H1 (cell line): ENCODE measurements around the gene TMTC4.

Experiments
- BCL11A ChIP-seq, 2 experiments: IDR thresholded peaks; one replicate each; pipeline ENCODE4 v1.6.1; 2011; ENCODE audit warnings: low read depth in 2 of 2, low read length in 2 of 2, mild to moderate bottlenecking in 2 of 2
- CBX5 ChIP-seq: fragments of 300-800, 300-1000 bp; sonication (generic); IDR thresholded peaks from 2 replicates; pipeline ENCODE4 v1.7.1; 2016; ENCODE audit warnings: antibody characterized with exemption, low read length, low read depth
- EP300 ChIP-seq, 2 experiments: IDR thresholded peaks; 1 replicate in 1 of 2; 2 replicates in 1 of 2; pipeline ENCODE4 v1.6.1; 2011 to 2012; ENCODE audit warnings: low read depth in 2 of 2, low read length in 2 of 2, mild to moderate bottlenecking in 2 of 2, borderline replicate concordance in 1 of 2, inconsistent platforms in 1 of 2, moderate library complexity in 1 of 2
- POLR2A ChIP-seq, 2 experiments: IDR thresholded peaks; 1 replicate in 1 of 2; 2 replicates in 1 of 2; pipeline ENCODE4 v1.6.1; 2011; ENCODE audit warnings: low read depth in 2 of 2, low read length in 2 of 2, mild to moderate bottlenecking in 2 of 2; ENCODE audit errors: control extremely low read depth in 1 of 2
- POLR2AphosphoS5 ChIP-seq: IDR thresholded peaks from 2 replicates; pipeline ENCODE4 v1.6.1; 2011; ENCODE audit warnings: low read depth, low read length
- RFX5 ChIP-seq: IDR thresholded peaks from 2 replicates; pipeline ENCODE4 v1.6.1; 2011; ENCODE audit warnings: low read depth, low read length, improper control_type of control experiment, borderline replicate concordance
- SIN3A ChIP-seq, 2 experiments: IDR thresholded peaks in 1 of 2; conservative IDR thresholded peaks in 1 of 2; 2 replicates each; pipeline ENCODE4 v1.6.1; 2011 to 2012; ENCODE audit warnings: low read length in 2 of 2, improper control_type of control experiment in 1 of 2, low read depth in 1 of 2, mild to moderate bottlenecking in 1 of 2
- SP1 ChIP-seq: IDR thresholded peaks from 2 replicates; pipeline ENCODE4 v1.6.1; 2011; ENCODE audit warnings: low read depth, low read length
- TAF1 ChIP-seq: IDR thresholded peaks from 2 replicates; pipeline ENCODE4 v1.6.1; 2011; ENCODE audit warnings: mild to moderate bottlenecking, low read depth, low read length
- TCF12 ChIP-seq: IDR thresholded peaks from 2 replicates; pipeline ENCODE4 v1.6.1; 2011; ENCODE audit warnings: low read depth, mild to moderate bottlenecking, low read length
- TEAD4 ChIP-seq: IDR thresholded peaks from 2 replicates; pipeline ENCODE4 v1.6.1; 2012; ENCODE audit warnings: low read depth, low read length, inconsistent platforms, mixed read lengths
- TF ChIP-seq, protein P1 (sequence below), 3 experiments: IDR thresholded peaks; 1 replicate in 2 of 3; 2 replicates in 1 of 3; pipeline versions ENCODE4 v1.5.1 to v1.6.1; 2011; ENCODE audit warnings: low read length in 3 of 3, mild to moderate bottlenecking in 3 of 3, inconsistent platforms in 2 of 3, low read depth in 1 of 3, moderate library complexity in 1 of 3; ENCODE audit not compliant: insufficient read depth in 1 of 3; ENCODE audit errors: control extremely low read depth in 1 of 3
- TF ChIP-seq, protein P2 (sequence below): IDR thresholded peaks from 2 replicates; pipeline ENCODE4 v1.6.1; 2011; ENCODE audit warnings: low read length, improper control_type of control experiment

DNA sequence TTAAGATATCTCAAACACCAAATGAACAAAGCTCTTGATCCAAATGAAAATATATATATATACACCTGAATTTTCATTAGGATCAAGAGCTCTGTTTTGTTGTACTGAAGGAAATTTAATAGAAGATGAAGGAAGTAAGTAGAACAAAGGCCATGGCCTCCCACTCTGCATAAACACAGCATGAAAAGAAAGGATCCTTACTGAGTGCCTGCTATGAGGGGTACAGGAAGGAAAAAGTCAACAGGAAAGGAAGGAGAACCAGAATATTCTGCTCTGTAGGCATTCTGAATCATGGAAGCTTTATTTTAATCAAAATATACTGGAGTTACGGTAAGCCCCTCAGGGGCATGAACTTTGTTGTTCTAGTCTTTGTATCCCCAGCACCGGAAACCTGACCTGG is 22.1 kb downstream of the TMTC4 start:
- TF ChIP-seq POLR2A (IDR thresholded peaks at IDR 0.05; ENCODE audit: control extremely low read depth in 1 of 2, low read depth in 2 of 2, low read length in 2 of 2) (no peak), CBX5 (no peak), BCL11A (IDR thresholded peaks at IDR 0.05; ENCODE audit: low read depth in 2 of 2, low read length in 2 of 2) (no peak), RFX5 (no peak), TAF1 (no peak), EP300 (IDR thresholded peaks at IDR 0.05; ENCODE audit: borderline replicate concordance in 1 of 2, low read depth in 2 of 2, low read length in 2 of 2) (no peak), POLR2AphosphoS5 (no peak), TEAD4 (no peak), SIN3A (conservative IDR thresholded peaks at IDR 0.05 in 1 of 2, IDR thresholded peaks at IDR 0.05 in 1 of 2; ENCODE audit: low read depth in 1 of 2, low read length in 2 of 2) (no peak), SP1 (no peak), TCF12 (no peak)
- TF ChIP-seq, protein P1, sequence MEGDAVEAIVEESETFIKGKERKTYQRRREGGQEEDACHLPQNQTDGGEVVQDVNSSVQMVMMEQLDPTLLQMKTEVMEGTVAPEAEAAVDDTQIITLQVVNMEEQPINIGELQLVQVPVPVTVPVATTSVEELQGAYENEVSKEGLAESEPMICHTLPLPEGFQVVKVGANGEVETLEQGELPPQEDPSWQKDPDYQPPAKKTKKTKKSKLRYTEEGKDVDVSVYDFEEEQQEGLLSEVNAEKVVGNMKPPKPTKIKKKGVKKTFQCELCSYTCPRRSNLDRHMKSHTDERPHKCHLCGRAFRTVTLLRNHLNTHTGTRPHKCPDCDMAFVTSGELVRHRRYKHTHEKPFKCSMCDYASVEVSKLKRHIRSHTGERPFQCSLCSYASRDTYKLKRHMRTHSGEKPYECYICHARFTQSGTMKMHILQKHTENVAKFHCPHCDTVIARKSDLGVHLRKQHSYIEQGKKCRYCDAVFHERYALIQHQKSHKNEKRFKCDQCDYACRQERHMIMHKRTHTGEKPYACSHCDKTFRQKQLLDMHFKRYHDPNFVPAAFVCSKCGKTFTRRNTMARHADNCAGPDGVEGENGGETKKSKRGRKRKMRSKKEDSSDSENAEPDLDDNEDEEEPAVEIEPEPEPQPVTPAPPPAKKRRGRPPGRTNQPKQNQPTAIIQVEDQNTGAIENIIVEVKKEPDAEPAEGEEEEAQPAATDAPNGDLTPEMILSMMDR (IDR thresholded peaks at IDR 0.05; ENCODE audit: control extremely low read depth in 1 of 3, insufficient read depth in 1 of 3, low read depth in 1 of 3, low read length in 3 of 3) = no peak
- TF ChIP-seq, protein P2, sequence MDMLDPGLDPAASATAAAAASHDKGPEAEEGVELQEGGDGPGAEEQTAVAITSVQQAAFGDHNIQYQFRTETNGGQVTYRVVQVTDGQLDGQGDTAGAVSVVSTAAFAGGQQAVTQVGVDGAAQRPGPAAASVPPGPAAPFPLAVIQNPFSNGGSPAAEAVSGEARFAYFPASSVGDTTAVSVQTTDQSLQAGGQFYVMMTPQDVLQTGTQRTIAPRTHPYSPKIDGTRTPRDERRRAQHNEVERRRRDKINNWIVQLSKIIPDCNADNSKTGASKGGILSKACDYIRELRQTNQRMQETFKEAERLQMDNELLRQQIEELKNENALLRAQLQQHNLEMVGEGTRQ = no peak
